Measurements from ENCODE around the gene ADARB2. TPM values are rescaled to one million over a fixed set of nuclear protein-coding genes. Genes with fewer than 3 reads are reported as not detected.

Gene ADARB2
- total RNA-seq, 4 donors from 2014 or later: 1.3 to 5.4 (median 1.8) TPM

DNA sequence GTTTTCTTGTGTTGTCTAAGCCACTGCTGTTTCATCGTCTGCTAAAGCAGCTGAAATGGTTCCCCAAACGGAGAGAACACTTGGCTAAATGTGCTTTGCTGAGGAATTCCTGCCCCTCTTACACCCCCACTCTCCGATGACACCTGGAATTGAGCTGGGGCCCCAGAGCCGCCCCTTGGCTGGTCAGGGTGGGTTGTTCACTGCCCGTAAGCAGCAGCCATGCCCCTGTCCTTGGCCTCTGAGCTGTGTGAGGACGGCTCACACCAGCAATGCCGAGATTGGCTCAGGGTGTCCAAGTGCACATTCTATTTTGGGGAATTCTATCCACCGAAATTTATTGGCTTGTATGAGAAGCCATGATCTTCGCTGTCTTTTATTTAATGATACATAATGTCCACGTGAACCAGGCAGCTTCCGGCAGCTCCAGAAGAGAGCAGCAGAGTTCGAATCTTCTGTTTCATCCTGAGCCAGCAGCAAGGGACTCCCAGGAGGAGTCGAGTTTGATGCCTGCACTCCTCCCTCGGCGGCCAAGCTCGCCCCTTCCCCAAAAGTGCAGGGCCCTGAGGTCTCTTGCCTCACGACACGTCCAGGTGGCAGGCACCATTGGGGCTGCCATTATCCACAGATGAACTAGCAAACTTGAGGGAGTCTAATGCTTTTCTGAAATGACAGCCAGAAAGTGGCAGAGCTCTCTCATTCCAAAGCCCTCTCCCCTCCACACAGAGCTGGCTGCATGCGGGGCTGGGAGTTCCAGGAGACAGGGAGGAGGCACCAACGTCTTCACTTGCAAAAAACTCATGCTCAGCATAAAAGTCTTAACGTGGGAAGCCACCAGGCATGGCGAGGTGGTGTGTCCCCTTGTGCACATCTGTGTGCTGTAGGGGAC lies 567.1 kb downstream of the ADARB2 start:
- Histone ChIP-seq H3K4me1 (no peaks in the 10 kb centered on the region), H3K4me3 (no peak overlapping the region), H3K27ac (no peak overlapping the region), H3K36me3 (no peaks in the 10 kb centered on the region), H3K9me3 (no peaks in the 10 kb centered on the region), H3K27me3 (peaks cover 52% of the 10 kb centered on the region)
- TF ChIP-seq EP300 (IDR thresholded peaks at IDR 0.05) (no peak), POLR2AphosphoS5 (IDR thresholded peaks at IDR 0.05) (no peak), CTCF (IDR thresholded peaks at IDR 0.05) (no peak), POLR2A (IDR thresholded peaks at IDR 0.05) (no peak)
- no peak for ATAC-seq
- WGBS, 2 donors (ENCODE audit: low coverage in 1 of 2): 32 to 35% methylated on average over 10 to 12 of the region's 22 CpGs

- no peak for TF ChIP-seq EP300 (IDR thresholded peaks at IDR 0.05)
- no peak for TF ChIP-seq POLR2AphosphoS5 (IDR thresholded peaks at IDR 0.05)
- no peak for TF ChIP-seq POLR2A (IDR thresholded peaks at IDR 0.05)
- no peak for TF ChIP-seq CTCF (IDR thresholded peaks at IDR 0.05)
- Histone ChIP-seq H3K27me3 (peaks cover 52% of the 10 kb centered on the region), H3K9me3 (no peaks in the 10 kb centered on the region), H3K4me1 (no peaks in the 10 kb centered on the region), H3K36me3 (no peaks in the 10 kb centered on the region), H3K4me3 (no peak overlapping the region), H3K27ac (no peak overlapping the region)
- 70% methylated on average over 2 of the region's 23 CpGs; no CpG with 5 or more reads in 1 of the 2 donors for WGBS, 2 donors (ENCODE audit: low coverage in 1 of 2)
- ATAC-seq: no peak
Measured at GRCh38 chr10:1169186-1169885, 568.0 kb downstream of the ADARB2 start.

GRCh38 chr10:1168763-1169162 lies 568.6 kb downstream of the ADARB2 start:
- H3K27ac ChIP-seq: no peak overlapping the region
- H3K4me3 ChIP-seq: no peak overlapping the region
- WGBS, 2 donors (ENCODE audit: low coverage in 1 of 2): no CpG with 5 or more reads among the region's 13 CpGs
- H3K9me3 ChIP-seq: no peaks in the 10 kb centered on the region
- H3K36me3 ChIP-seq: no peaks in the 10 kb centered on the region
- no peaks in the 10 kb centered on the region for H3K4me1 ChIP-seq
- no peak for TF ChIP-seq EP300 (IDR thresholded peaks at IDR 0.05)
- no peak for TF ChIP-seq CTCF (IDR thresholded peaks at IDR 0.05)
- no peak for TF ChIP-seq POLR2A (IDR thresholded peaks at IDR 0.05)
- TF ChIP-seq POLR2AphosphoS5 (IDR thresholded peaks at IDR 0.05): no peak
- peaks cover 52% of the 10 kb centered on the region for H3K27me3 ChIP-seq
- ATAC-seq: no peak

DNA sequence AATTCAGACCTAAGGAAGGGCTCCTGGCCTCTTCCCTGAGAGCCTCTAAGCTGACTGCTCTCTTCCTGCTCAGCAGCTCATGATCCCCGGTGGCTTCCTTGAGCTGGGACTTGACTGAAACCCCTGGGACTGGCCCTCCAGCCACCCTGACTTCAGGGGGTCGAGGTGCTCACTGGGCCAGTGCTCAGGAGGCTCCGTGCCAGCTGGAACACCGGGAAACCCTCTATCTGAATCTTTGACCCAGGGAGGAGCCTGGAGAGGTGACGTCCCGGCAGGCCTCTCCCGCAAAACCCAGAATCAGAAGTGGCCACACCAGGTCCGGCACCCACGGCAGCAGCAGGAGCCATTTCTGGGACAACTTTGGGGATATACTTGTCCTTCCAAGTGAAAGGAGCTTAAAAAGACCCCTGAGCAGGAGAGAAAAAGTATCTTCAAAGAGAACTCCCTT lies 570.5 kb downstream of the ADARB2 start:
- H3K9me3 ChIP-seq: no peaks in the 10 kb centered on the region
- H3K36me3 ChIP-seq: no peaks in the 10 kb centered on the region
- WGBS, 2 donors (ENCODE audit: low coverage in 1 of 2): no CpG with 5 or more reads among the region's 9 CpGs
- H3K4me3 ChIP-seq: no peak overlapping the region
- peaks cover 49% of the 10 kb centered on the region for H3K27me3 ChIP-seq
- TF ChIP-seq EP300 (IDR thresholded peaks at IDR 0.05) (no peak), POLR2A (IDR thresholded peaks at IDR 0.05) (no peak), CTCF (IDR thresholded peaks at IDR 0.05) (no peak), POLR2AphosphoS5 (IDR thresholded peaks at IDR 0.05) (no peak)
- no peak for ATAC-seq
- H3K27ac ChIP-seq: no peak overlapping the region
- H3K4me1 ChIP-seq: no peaks in the 10 kb centered on the region
